Omental fat pad (tissue), 4 donors: Measurements from ENCODE around the gene BLMH. TPM values are rescaled to one million over a fixed set of nuclear protein-coding genes. Genes with fewer than 3 reads are reported as not detected.

Experiments
- ATAC-seq: fragments of 150-250 bp; one replicate; pipeline ENCODE4 v1.9.1; 2016; ENCODE audit warnings: mild to moderate bottlenecking, moderate library complexity; ENCODE audit not compliant: low FRiP score
- DNase-seq: peaks from one replicate; pipeline ENCODE4 v3.0.0-alpha.2; 2019; ENCODE audit warnings: low spot score
- total RNA-seq, 4 donors: library from RNA; depleted of rRNA; stranded (reverse); fragments of >200 nt; gene quantifications; one replicate each; pipeline ENCODE4 v1.1.0, GENCODE V29; 2016
- TF ChIP-seq, protein P1 (sequence below), 3 donors: fragments of 450-650 bp; IDR thresholded peaks; one replicate each; pipeline ENCODE4 v1.5.1; 2016 to 2017; ENCODE audit warnings: antibody characterized with exemption in 3 of 3, mild to moderate bottlenecking in 3 of 3, moderate library complexity in 2 of 3

BLMH gene
- total RNA-seq, 4 donors from 2014 or later, result 19.1 to 33.9 (median 28.3) TPM

- DNase-seq (no peak), ATAC-seq (no peak)
- TF ChIP-seq, protein P1, sequence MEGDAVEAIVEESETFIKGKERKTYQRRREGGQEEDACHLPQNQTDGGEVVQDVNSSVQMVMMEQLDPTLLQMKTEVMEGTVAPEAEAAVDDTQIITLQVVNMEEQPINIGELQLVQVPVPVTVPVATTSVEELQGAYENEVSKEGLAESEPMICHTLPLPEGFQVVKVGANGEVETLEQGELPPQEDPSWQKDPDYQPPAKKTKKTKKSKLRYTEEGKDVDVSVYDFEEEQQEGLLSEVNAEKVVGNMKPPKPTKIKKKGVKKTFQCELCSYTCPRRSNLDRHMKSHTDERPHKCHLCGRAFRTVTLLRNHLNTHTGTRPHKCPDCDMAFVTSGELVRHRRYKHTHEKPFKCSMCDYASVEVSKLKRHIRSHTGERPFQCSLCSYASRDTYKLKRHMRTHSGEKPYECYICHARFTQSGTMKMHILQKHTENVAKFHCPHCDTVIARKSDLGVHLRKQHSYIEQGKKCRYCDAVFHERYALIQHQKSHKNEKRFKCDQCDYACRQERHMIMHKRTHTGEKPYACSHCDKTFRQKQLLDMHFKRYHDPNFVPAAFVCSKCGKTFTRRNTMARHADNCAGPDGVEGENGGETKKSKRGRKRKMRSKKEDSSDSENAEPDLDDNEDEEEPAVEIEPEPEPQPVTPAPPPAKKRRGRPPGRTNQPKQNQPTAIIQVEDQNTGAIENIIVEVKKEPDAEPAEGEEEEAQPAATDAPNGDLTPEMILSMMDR (IDR thresholded peaks at IDR 0.05), result no peak
Measured at GRCh38 chr17:30296499-30297080, 4.8 kb upstream of the BLMH start.

- no peak for DNase-seq
- TF ChIP-seq, protein P1 (IDR thresholded peaks at IDR 0.05), result no peak
- ATAC-seq, result peak; percentile 46
Measured at GRCh38 chr17:30292286-30292858, 628 bp upstream of the BLMH start.

DNA sequence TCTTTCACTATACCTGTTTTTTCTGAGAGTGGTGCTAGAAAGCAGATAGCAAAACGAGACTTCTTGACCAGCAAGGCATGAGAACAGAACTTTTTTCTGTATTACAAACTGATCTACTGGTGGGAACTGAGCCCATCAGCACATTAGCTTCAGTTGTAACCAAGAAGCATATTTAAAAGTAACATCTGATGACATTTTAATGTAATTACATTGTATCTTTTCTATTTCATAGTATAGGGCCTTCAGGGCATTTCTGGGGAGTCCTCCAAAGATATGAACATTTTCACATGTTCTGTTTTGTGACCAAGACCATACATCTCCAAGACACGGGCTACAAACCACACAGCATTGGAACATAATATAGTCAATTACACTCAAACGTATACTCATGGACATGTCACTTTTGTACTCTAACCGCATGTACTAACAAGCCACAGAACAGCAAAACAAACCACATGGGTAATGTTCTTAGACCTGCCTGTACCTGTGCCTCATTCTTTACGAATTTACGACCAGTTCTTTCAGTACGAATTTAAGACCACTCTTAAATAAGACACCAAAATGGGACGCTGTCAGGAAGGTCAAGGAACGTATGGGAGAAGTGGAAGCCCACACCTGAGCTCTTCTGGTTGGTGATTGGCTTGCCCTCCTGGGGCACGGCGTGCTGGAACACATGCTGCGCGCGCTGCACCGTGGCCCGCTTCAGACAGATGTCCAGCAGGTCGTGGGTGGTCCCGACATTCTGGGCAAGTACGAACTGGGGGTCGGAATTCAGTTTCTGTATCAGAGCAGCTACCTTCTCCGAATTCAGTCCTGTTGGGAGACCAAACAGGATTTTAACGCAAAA, 825 bp downstream of the BLMH start:
- TF ChIP-seq, protein P1 (IDR thresholded peaks at IDR 0.05), result no peak
- peak; percentile 64 for ATAC-seq
- DNase-seq, result no peak

DNA sequence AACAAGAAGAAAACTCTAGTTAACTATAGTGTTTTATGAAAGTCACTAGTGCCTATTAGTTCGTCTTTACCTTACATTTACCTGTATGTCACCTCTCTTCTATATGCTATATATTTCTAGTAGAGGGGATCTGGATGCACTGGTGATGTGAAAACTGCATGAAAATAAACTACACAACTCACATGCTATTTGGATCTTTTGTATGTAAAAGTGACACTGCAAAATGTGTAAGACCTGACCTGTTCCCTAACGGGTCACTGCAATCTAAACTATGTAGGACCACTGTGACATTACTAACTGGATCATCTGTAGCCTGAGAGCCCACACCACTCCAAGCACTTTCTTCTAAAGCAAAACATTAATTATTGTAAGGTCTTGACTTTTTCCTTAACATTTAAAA, 1.7 kb downstream of the BLMH start:
- DNase-seq (no peak), ATAC-seq (no peak)
- TF ChIP-seq, protein P1 (IDR thresholded peaks at IDR 0.05), result no peak

- no peak for ATAC-seq
- no peak for DNase-seq
Measured at GRCh38 chr17:30279156-30279555, 12.6 kb downstream of the BLMH start.

GRCh38 chr17:30278032-30278431, 13.7 kb downstream of the BLMH start:
- DNase-seq (no peak), ATAC-seq (no peak)
- TF ChIP-seq, protein P1 (IDR thresholded peaks at IDR 0.05), result no peak

More at GRCh38 chr17:30279156-30279555, 12.6 kb downstream of the BLMH start:
- TF ChIP-seq, protein P1 (IDR thresholded peaks at IDR 0.05), result no peak
